ENCODE measurements around the gene ETV5.

- TF ChIP-seq CHD4 (IDR thresholded peaks at IDR 0.05) (no peak), JUNB (IDR thresholded peaks at IDR 0.05) (no peak), ZNF24 (IDR thresholded peaks at IDR 0.05) (no peak)
Observed at GRCh38 chr3:186118692-186119091, 9.8 kb upstream of the ETV5 start.

Data from GM12878 (cell line).